Non-pigmented ciliary epithelial cell (primary cell): ENCODE measurements around the gene PGBD4.
A peak's percentile ranks its signal among the peaks of the same experiment; 100 is the strongest.
"Not testable (repeated sequence)": the region's sequence is repeated elsewhere in the genome, so short reads cannot be mapped to it uniquely, and the experiment has no call there.

Experiments
- DNase-seq: peaks from one replicate; pipeline ENCODE4 v3.0.0-alpha.2; 2010; ENCODE audit warnings: low read depth

PGBD4 gene

GRCh38 chr15:34114215-34114614 lies 12.3 kb downstream of the PGBD4 start:
- no peak for DNase-seq

GRCh38 chr15:34114739-34115138 lies 12.9 kb downstream of the PGBD4 start:
- no peak for DNase-seq

GRCh38 chr15:34116620-34117019 lies 14.7 kb downstream of the PGBD4 start:
- no peak for DNase-seq

DNA sequence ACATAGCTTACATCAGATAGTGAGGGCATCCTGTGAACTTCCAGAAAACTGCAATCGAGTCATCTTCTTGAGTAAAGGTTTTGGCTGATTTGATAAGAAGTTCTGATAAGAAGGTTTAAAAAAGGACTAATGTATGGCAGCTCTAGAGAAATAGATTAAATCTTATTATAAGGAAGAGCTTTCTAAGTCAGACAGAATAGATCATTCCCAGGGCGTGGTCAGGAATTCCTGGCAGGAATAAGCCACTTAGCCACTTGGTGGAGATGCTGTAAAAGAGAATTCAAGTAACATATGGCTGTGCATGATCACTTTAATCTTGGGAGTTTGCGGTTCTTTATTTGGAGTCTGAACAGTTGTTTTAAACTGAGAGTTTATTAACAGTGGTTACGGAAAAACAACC lies 17.4 kb downstream of the PGBD4 start:
- DNase-seq: no peak

- DNase-seq: not testable (repeated sequence)
Observed at GRCh38 chr15:34120420-34120819, 18.5 kb downstream of the PGBD4 start.

DNA sequence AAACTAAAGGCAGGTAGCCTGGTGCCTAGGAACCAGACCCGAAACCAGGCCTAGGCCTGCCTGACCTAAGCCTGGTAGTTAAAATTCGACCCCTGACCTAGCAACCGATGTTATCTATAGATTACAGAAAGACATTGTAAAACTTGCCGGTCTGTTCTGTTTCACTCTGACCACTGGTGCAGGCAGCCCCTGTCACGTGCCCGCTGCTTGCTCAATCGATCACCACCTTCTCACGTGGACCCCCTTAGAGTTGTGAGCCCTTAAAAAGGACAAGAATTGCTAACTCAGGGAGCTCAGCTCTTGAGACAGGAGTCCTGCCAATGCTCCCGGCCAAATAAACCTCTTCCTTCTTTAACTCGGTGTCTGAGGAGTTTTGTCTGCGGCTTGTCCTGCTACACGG lies 19.9 kb downstream of the PGBD4 start:
- not testable (repeated sequence) for DNase-seq

DNA sequence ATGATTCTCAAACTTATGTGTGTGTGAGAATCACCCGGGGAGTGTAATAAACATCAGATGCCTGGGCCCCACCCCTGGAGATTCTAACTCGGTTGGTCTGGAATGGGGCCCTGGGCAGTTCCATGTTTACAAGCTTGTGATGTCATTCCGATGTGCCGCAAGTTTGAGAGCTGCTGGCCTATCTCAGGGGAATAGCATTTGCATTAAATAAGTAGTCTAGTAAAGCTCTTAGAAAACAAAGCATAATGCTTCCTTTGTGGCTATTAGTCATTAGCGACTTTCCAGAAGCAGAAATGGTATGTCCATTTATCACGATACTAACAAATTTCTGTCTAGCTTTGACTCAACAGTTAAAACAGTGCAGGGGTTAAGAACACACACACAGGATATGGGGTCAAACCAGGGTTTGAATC lies 20.9 kb downstream of the PGBD4 start:
- DNase-seq: peak; percentile 90

DNA sequence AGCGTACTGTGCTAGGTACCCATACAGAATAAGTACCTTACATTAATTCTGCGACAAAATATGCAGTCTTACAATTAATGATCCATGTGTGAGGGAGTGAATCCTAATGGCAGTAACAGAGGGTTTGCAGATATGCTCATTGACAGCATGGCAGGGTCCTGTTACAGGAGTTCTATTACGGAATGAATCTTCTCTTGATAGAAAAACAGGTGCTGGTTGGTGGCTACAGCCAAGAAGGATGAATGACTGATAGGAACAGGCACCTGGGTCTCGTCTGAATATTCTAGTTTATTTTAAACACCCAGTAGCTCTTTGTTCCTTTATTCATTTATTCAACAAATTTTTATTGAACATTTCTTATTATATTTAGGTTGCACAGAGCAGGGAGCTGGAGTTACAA lies 22.8 kb downstream of the PGBD4 start:
- DNase-seq: no peak

GRCh38 chr15:34125945-34126344 lies 24.1 kb downstream of the PGBD4 start:
- no peak for DNase-seq

DNA sequence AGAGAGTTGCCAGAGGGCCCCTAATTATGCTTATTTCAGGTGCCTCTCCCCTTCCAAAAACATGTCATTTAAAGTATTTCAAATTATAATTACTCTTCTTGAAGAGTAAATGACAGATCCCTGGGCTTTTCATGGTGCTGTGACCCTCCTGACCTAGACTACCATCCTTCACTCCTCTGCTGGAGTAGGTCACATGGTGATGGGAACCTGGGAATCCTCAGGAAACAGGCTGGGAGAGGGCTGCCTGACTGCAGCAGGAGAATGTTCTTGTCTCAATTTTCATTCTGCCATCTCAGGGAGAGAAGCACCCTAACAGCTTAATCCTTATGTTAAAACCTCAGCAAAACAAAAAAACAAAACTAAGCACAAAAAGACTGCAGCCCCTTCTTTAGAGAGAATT lies 24.6 kb downstream of the PGBD4 start:
- no peak for DNase-seq

- DNase-seq: no peak
Observed at GRCh38 chr15:34128898-34129297, 27.0 kb downstream of the PGBD4 start.

DNA sequence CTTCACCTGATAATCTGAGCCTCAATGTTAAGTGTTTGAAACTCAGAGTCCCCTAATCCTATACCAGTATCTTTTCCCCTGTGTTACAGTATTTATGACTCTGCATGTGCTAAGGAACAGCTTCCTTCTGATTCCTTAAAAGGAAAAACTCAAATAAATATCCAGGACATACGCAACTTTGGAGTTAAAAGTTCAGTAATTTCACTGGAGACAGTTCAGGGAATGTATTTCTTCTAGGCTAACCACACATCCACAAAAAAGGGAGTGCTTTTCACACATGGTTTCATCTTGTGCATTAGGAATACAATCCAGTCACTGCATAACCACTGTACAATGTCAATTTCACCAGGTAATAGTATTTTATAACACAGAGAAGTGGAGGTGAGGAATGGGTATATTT lies 31.0 kb downstream of the PGBD4 start:
- peak; percentile 72 for DNase-seq

DNA sequence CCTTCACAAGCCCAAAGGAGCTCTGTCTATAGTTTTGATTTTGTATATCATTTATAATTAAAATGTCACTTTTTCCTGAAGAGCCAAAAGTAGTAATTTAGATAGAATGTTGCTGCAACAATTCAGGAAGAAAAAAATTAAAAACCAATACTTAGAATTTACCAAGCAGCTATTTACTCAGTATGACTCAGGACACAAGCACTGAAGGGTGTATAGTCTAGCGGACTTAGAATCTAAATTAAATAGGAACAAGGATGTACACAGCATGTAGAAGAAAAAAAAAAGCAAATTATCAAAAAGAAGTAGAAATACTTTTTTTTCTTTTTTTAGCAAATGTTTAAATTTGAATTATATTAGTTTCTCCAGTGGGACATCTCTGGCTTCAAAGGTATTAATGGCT lies 31.6 kb downstream of the PGBD4 start:
- DNase-seq: no peak

- peak; percentile 27 for DNase-seq
Observed at GRCh38 chr15:34147371-34148140, 45.7 kb downstream of the PGBD4 start.

- no peak for DNase-seq
Observed at GRCh38 chr15:34154725-34155204, 52.9 kb downstream of the PGBD4 start.

- DNase-seq: no peak
Observed at GRCh38 chr15:34155859-34156258, 54.0 kb downstream of the PGBD4 start.
